Measurements from ENCODE around the gene JAZF1. TPM values are rescaled to one million over a fixed set of nuclear protein-coding genes. Genes with fewer than 3 reads are reported as not detected.

The JAZF1 gene
- total RNA-seq, 4 donors from 2014 or later = 27.8 to 36.5 (median 30.5) TPM

GRCh38 chr7:27802999-27803398 lies 377.6 kb downstream of the JAZF1 start:
- no peak for TF ChIP-seq POLR2AphosphoS5 (IDR thresholded peaks at IDR 0.05)
- no peak for TF ChIP-seq POLR2A (IDR thresholded peaks at IDR 0.05)
- no peak for TF ChIP-seq EP300 (IDR thresholded peaks at IDR 0.05)
- TF ChIP-seq CTCF (IDR thresholded peaks at IDR 0.05) = no peak
- Histone ChIP-seq H3K4me1 (peaks cover 0 to under 1% (median 0%) of the 10 kb centered on the region in 3 donors), H3K4me3 (no peak overlapping the region), H3K27ac (no peak overlapping the region), H3K36me3 (peaks cover 0 to 12% of the 10 kb centered on the region in 2 donors), H3K9me3 (no peaks in the 10 kb centered on the region), H3K27me3 (no peaks in the 10 kb centered on the region)
- no peak for ATAC-seq
- WGBS, 2 donors (ENCODE audit: low coverage in 1 of 2) = 76 to 80% methylated on average over 2 of the region's 2 CpGs

GRCh38 chr7:27799212-27799611 lies 381.4 kb downstream of the JAZF1 start:
- ATAC-seq = no peak
- Histone ChIP-seq H3K4me1 (no peaks in the 10 kb centered on the region), H3K27me3 (no peaks in the 10 kb centered on the region), H3K36me3 (peaks cover 0 to 43% of the 10 kb centered on the region in 2 donors), H3K27ac (no peak overlapping the region), H3K4me3 (no peak overlapping the region), H3K9me3 (no peaks in the 10 kb centered on the region)
- WGBS, 2 donors (ENCODE audit: low coverage in 1 of 2) = 94 to 100% methylated on average over 2 of the region's 2 CpGs
- no peak for TF ChIP-seq EP300 (IDR thresholded peaks at IDR 0.05)
- no peak for TF ChIP-seq POLR2A (IDR thresholded peaks at IDR 0.05)
- no peak for TF ChIP-seq POLR2AphosphoS5 (IDR thresholded peaks at IDR 0.05)
- TF ChIP-seq CTCF (IDR thresholded peaks at IDR 0.05) = no peak

GRCh38 chr7:27795977-27796376 lies 384.6 kb downstream of the JAZF1 start:
- Histone ChIP-seq H3K36me3 (peaks cover 0 to 63% of the 10 kb centered on the region in 2 donors), H3K27me3 (no peaks in the 10 kb centered on the region), H3K27ac (no peak overlapping the region), H3K4me1 (no peaks in the 10 kb centered on the region), H3K4me3 (no peak overlapping the region), H3K9me3 (no peaks in the 10 kb centered on the region)
- WGBS, 2 donors (ENCODE audit: low coverage in 1 of 2) = 88 to 100% methylated on average over 1 of the region's 1 CpG
- no peak for TF ChIP-seq EP300 (IDR thresholded peaks at IDR 0.05)
- no peak for TF ChIP-seq POLR2A (IDR thresholded peaks at IDR 0.05)
- no peak for TF ChIP-seq CTCF (IDR thresholded peaks at IDR 0.05)
- no peak for TF ChIP-seq POLR2AphosphoS5 (IDR thresholded peaks at IDR 0.05)
- no peak for ATAC-seq

GRCh38 chr7:27793780-27794179 lies 386.8 kb downstream of the JAZF1 start:
- ATAC-seq = no peak
- 36 to 47% methylated on average over 1 of the region's 1 CpG for WGBS, 2 donors (ENCODE audit: low coverage in 1 of 2)
- H3K4me1 ChIP-seq = no peaks in the 10 kb centered on the region
- H3K27me3 ChIP-seq = no peaks in the 10 kb centered on the region
- no peaks in the 10 kb centered on the region for H3K9me3 ChIP-seq
- no peak for TF ChIP-seq CTCF (IDR thresholded peaks at IDR 0.05)
- TF ChIP-seq POLR2AphosphoS5 (IDR thresholded peaks at IDR 0.05) = no peak
- no peak for TF ChIP-seq POLR2A (IDR thresholded peaks at IDR 0.05)
- TF ChIP-seq EP300 (IDR thresholded peaks at IDR 0.05) = no peak
- peaks cover 0 to 65% of the 10 kb centered on the region in 2 donors for H3K36me3 ChIP-seq
- H3K27ac ChIP-seq = no peak overlapping the region
- no peak overlapping the region for H3K4me3 ChIP-seq

GRCh38 chr7:27788437-27788836 lies 392.2 kb downstream of the JAZF1 start:
- H3K27ac ChIP-seq = no peak overlapping the region
- H3K4me1 ChIP-seq = peaks cover 0 to 10% (median 3%) of the 10 kb centered on the region in 3 donors
- ATAC-seq = no peak
- H3K9me3 ChIP-seq = no peaks in the 10 kb centered on the region
- TF ChIP-seq POLR2AphosphoS5 (IDR thresholded peaks at IDR 0.05) = no peak
- no peak for TF ChIP-seq CTCF (IDR thresholded peaks at IDR 0.05)
- TF ChIP-seq POLR2A (IDR thresholded peaks at IDR 0.05) = no peak
- TF ChIP-seq EP300 (IDR thresholded peaks at IDR 0.05) = no peak
- peaks cover 0 to 63% of the 10 kb centered on the region in 2 donors for H3K36me3 ChIP-seq
- no peak overlapping the region for H3K4me3 ChIP-seq
- no peaks in the 10 kb centered on the region for H3K27me3 ChIP-seq

Data from gastroesophageal sphincter (tissue), 4 donors.